ENCODE measurements around the gene NAA16.
"Not testable (repeated sequence)": the region's sequence is repeated elsewhere in the genome, so short reads cannot be mapped to it uniquely, and the experiment has no call there.

DNA sequence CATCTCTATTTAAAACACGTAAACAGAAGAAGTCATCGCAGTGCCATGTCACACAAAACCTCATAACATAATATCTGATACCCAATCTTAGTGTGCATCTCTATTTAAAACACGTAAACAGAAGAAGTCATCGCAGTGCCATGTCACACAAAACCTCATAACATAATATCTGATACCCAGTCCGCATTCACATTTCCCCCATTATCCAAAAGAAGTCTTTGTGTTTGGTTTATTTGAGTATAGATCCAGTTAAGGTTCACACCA, 45.2 kb downstream of the NAA16 start:
- TF ChIP-seq CTCF, POLR2A (IDR thresholded peaks at IDR 0.05): not testable (repeated sequence)

All from uterus (tissue), 2 donors.